OCI-LY1 (cell line): ENCODE data around the gene DIP2C.

Experiments used
- CTCF ChIP-seq: fragments of 200-600 bp; sonication (generic), shearing (Covaris generic); IDR thresholded peaks from 2 replicates; pipeline ENCODE4 v1.5.1; 2017; ENCODE audit warnings: mild to moderate bottlenecking, antibody characterized with exemption, low read length, moderate library complexity, mixed read lengths
- EZH2 ChIP-seq: fragments of 200-600 bp; sonication (generic), shearing (Covaris generic); IDR thresholded peaks from 2 replicates; pipeline ENCODE4 v1.8.0; 2017; ENCODE audit warnings: borderline replicate concordance, mixed run types, mild to moderate bottlenecking, antibody characterized with exemption, low read length, moderate library complexity, mixed read lengths

- TF ChIP-seq CTCF (no peak), EZH2 (no peak)
Measured at GRCh38 chr10:668786-669485, 20.5 kb downstream of the DIP2C start.
